ENCODE measurements around the gene EPX. TPM values are rescaled to one million over a fixed set of nuclear protein-coding genes. Genes with fewer than 3 reads are reported as not detected.

EPX gene
- total RNA-seq, 1 experiment from 2014 or later: not detected

GRCh38 chr17:58158181-58158580, 34.3 kb upstream of the EPX start:
- Histone ChIP-seq H3K9me3 (ENCODE audit: control insufficient read depth, low read depth, low read length) (no peaks in the 10 kb centered on the region), H3K79me2 (ENCODE audit: insufficient read depth, low read length) (no peaks in the 10 kb centered on the region)

More at GRCh38 chr17:58158181-58158580, 34.3 kb upstream of the EPX start:
- Histone ChIP-seq H3K56ac (ENCODE audit: insufficient read length, low read depth, low read length) (no peak overlapping the region), H3K79me1 (ENCODE audit: insufficient read depth, low read depth, low read length, poor library complexity, severe bottlenecking) (no peaks in the 10 kb centered on the region), H3K18ac (ENCODE audit: insufficient read length, low read depth, low read length) (no peak overlapping the region), H3K4me1 (ENCODE audit: insufficient read depth, low read length) (no peaks in the 10 kb centered on the region; the same call in 1 of the 2 replicates), H4K8ac (replicated peaks; ENCODE audit: insufficient read length, low read depth, low read length) (no peak overlapping the region), H3T11ph (ENCODE audit: low read length) (no peak overlapping the region), H2BK15ac (ENCODE audit: low read depth, low read length) (no peak overlapping the region), H3K4me2 (ENCODE audit: insufficient read depth, insufficient read length, low read length) (no peak overlapping the region), H3K9ac (ENCODE audit: extremely low read depth, insufficient read length, low read length) (no peak overlapping the region), H2BK5ac (ENCODE audit: insufficient read length, low read length) (no peak overlapping the region), H2AK5ac (ENCODE audit: insufficient read length, low read length) (no peak overlapping the region), H4K5ac (ENCODE audit: insufficient read length, low read depth, low read length) (no peak overlapping the region), H4K20me1 (ENCODE audit: control insufficient read depth, insufficient read depth, insufficient read length) (no peaks in the 10 kb centered on the region), H3K27me3 (ENCODE audit: insufficient read depth, low read length) (no peaks in the 10 kb centered on the region; the same call in 1 of the 2 replicates), H2BK12ac (ENCODE audit: insufficient read length, low read depth, low read length) (no peak overlapping the region), H2BK20ac (ENCODE audit: low read depth, low read length, poor library complexity, severe bottlenecking) (no peak overlapping the region), H4K91ac (ENCODE audit: insufficient read length, low read depth, low read length) (no peak overlapping the region), H3K27ac (ENCODE audit: insufficient read length, low read depth, low read length) (no peak overlapping the region), H3K23ac (ENCODE audit: insufficient read length, low read depth, low read length) (no peak overlapping the region), H3K14ac (ENCODE audit: insufficient read depth, low read length) (no peak overlapping the region), H2AFZ (ENCODE audit: low read length) (no peak overlapping the region), H3K4ac (ENCODE audit: low read depth, low read length) (no peak overlapping the region), H3K23me2 (ENCODE audit: insufficient read length, low read depth, low read length, poor library complexity, severe bottlenecking) (peaks cover 11% of the 10 kb centered on the region), H2BK120ac (ENCODE audit: low read depth, low read length, poor library complexity, severe bottlenecking) (no peak overlapping the region)
- Mint-ChIP-seq H3K4me3 (no peak overlapping the region), H3K27ac (no peak overlapping the region), H3K27me3 (ENCODE audit: low read depth) (peaks cover 85% of the 10 kb centered on the region), H3K36me3 (ENCODE audit: insufficient read depth in 1 of 3, low read depth in 3 of 3) (no peaks in the 10 kb centered on the region; a peak in 1 of 7 replicates), H3K4me1 (peaks cover 6 to 7% of the 10 kb centered on the region in 2 experiments), H3K9me3 (no peaks in the 10 kb centered on the region)
- no CpG with 5 or more reads among the region's 2 CpGs for WGBS (ENCODE audit: extremely low coverage, insufficient read length, low lambda C conversion rate)
- no peak for DNase-seq
- no peak for TF ChIP-seq CTCF (conservative IDR thresholded peaks at IDR 0.05)

Data from H9 (cell line).